Transverse colon (tissue), 4 donors: Measurements from ENCODE around the gene MPV17.

ENCODE experiments used
- EP300 ChIP-seq: sonication (generic); formaldehyde crosslinking; IDR thresholded peaks from one replicate; pipeline ENCODE4 v1.6.1; 2017; ENCODE audit warnings: antibody characterized with exemption, low read depth
- POLR2A ChIP-seq: fragments of 450-650 bp; IDR thresholded peaks from one replicate; pipeline ENCODE4 v1.6.1; 2016; ENCODE audit warnings: antibody characterized with exemption, mild to moderate bottlenecking, moderate library complexity
- POLR2AphosphoS5 ChIP-seq, 3 donors: sonication (generic); formaldehyde crosslinking; IDR thresholded peaks; one replicate each; pipeline ENCODE4 v1.6.1; 2016; ENCODE audit warnings: antibody characterized with exemption in 3 of 3
- TF ChIP-seq, protein P1 (sequence below), 5 experiments: fragments of 200-600 bp in 3 of 5; fragments of 450-650 bp in 2 of 5; sonication (generic) in 3 of 5; IDR thresholded peaks; 1 replicate in 2 of 5; 2 replicates in 3 of 5; pipeline ENCODE4 v1.5.1; 2016 to 2017; ENCODE audit warnings: antibody characterized with exemption in 5 of 5, inconsistent platforms in 3 of 5, mild to moderate bottlenecking in 2 of 5, moderate library complexity in 1 of 5

DNA sequence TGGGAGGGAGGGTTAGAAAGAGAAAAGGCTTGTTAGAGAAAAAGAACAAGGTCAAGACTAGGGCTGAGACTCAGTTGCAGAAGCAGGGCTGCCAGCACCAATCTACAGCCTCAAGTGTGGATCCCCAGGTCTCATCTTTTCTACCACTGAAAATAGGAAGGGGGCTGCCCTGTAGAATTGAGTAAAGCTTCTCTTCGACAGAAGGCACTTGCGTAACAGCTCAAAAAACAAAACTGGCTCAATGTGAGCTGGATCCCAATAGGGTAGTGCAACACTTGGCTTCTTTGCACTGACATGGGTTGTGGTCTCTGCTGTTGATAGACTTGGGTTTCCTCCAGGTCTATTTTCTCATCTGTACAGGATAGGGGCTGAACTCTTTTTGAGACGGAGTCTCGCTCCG is 1.8 kb upstream of the MPV17 start:
- TF ChIP-seq, protein P1, sequence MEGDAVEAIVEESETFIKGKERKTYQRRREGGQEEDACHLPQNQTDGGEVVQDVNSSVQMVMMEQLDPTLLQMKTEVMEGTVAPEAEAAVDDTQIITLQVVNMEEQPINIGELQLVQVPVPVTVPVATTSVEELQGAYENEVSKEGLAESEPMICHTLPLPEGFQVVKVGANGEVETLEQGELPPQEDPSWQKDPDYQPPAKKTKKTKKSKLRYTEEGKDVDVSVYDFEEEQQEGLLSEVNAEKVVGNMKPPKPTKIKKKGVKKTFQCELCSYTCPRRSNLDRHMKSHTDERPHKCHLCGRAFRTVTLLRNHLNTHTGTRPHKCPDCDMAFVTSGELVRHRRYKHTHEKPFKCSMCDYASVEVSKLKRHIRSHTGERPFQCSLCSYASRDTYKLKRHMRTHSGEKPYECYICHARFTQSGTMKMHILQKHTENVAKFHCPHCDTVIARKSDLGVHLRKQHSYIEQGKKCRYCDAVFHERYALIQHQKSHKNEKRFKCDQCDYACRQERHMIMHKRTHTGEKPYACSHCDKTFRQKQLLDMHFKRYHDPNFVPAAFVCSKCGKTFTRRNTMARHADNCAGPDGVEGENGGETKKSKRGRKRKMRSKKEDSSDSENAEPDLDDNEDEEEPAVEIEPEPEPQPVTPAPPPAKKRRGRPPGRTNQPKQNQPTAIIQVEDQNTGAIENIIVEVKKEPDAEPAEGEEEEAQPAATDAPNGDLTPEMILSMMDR (IDR thresholded peaks at IDR 0.05) = no peak
- TF ChIP-seq POLR2AphosphoS5 (IDR thresholded peaks at IDR 0.05) (no peak), POLR2A (no peak), EP300 (no peak)
